Smooth muscle cell (in vitro differentiated cells): Measurements from ENCODE around the gene DPH3. TPM values are rescaled to one million over a fixed set of nuclear protein-coding genes. Genes with fewer than 3 reads are reported as not detected.

Source experiments
- DNase-seq: peaks from one replicate; lab custom pipeline; 2025; ENCODE audit not compliant: unreplicated experiment; lab: John Stamatoyannopoulos, UW
- H2AFZ ChIP-seq: fragments of 200-600 bp; sonication (generic); 2 replicates; pipeline ENCODE4 v1.6.0; 2016; ENCODE audit warnings: antibody characterized with exemption, low read depth, mild to moderate bottlenecking
- H3F3A ChIP-seq: fragments of 200-600 bp; sonication (generic); 2 replicates; pipeline ENCODE4 v1.6.0; 2017; ENCODE audit warnings: antibody characterized with exemption, low read depth
- H3K27ac ChIP-seq: fragments of 200-600 bp; sonication (generic); 2 replicates; pipeline ENCODE4 v1.5.1; 2016; ENCODE audit warnings: low read depth, mild to moderate bottlenecking
- H3K27me3 ChIP-seq: fragments of 200-600 bp; sonication (generic); 2 replicates; pipeline ENCODE4 v1.6.1; 2016; ENCODE audit warnings: low read depth, mild to moderate bottlenecking
- H3K36me3 ChIP-seq: fragments of 200-600 bp; sonication (generic); 2 replicates; pipeline ENCODE4 v1.5.1; 2016; ENCODE audit warnings: low read depth
- H3K4me1 ChIP-seq: fragments of 200-600 bp; sonication (generic); 2 replicates; pipeline ENCODE4 v1.5.1; 2016; ENCODE audit warnings: low read depth
- H3K4me2 ChIP-seq: fragments of 200-600 bp; sonication (generic); 2 replicates; pipeline ENCODE4 v1.6.0; 2016; ENCODE audit warnings: mild to moderate bottlenecking
- H3K4me3 ChIP-seq: fragments of 200-600 bp; sonication (generic); 2 replicates; pipeline ENCODE4 v1.5.1; 2016; ENCODE audit warnings: mild to moderate bottlenecking
- H3K79me2 ChIP-seq: fragments of 200-600 bp; sonication (generic); 2 replicates; pipeline ENCODE4 v1.6.0; 2016; ENCODE audit warnings: low read depth, mild to moderate bottlenecking
- H3K9ac ChIP-seq: fragments of 200-600 bp; sonication (generic); 2 replicates; pipeline ENCODE4 v1.6.0; 2016; ENCODE audit warnings: low read depth
- H3K9me3 ChIP-seq: fragments of 200-600 bp; sonication (generic); replicated peaks from 2 replicates; pipeline ENCODE4 v1.5.1; 2016; ENCODE audit warnings: low read depth
- H4K20me1 ChIP-seq: fragments of 200-600 bp; sonication (generic); 2 replicates; pipeline ENCODE4 v1.6.0; 2016; ENCODE audit warnings: low read depth
- CTCF ChIP-seq: fragments of 200-600 bp; sonication (generic); IDR thresholded peaks from 2 replicates; pipeline ENCODE4 v1.5.1; 2017; ENCODE audit warnings: borderline replicate concordance, mild to moderate bottlenecking, antibody characterized with exemption; ENCODE audit not compliant: insufficient read depth, poor library complexity, severe bottlenecking
- WGBS: methylation state at CpG from one replicate; pipeline ENCODE4 v1.1.7; 2016; ENCODE audit warnings: low lambda C conversion rate; 5-methylcytosine and 5-hydroxymethylcytosine counted together
- polyA plus RNA-seq: library from polyadenylated mRNA; unstranded; fragments of >200 nt; fragmentation: Nextera tagmentation; extraction: Ambion mirVana; gene quantifications from 2 replicates; pipeline ENCODE4 v1.2.1, GENCODE V29; 2016
- total RNA-seq: library from RNA; depleted of rRNA; stranded (reverse); fragments of >200 nt; gene quantifications from 2 replicates; pipeline ENCODE4 v1.2.3, GENCODE V29; 2014

DPH3 gene
- total and polyA plus RNA-seq, 2 experiments from 2014 or later = 44.7 to 69.5 TPM

GRCh38 chr3:16309558-16309957, 44.8 kb upstream of the DPH3 start:
- no peaks in the 10 kb centered on the region for H3F3A ChIP-seq
- no peaks in the 10 kb centered on the region for H4K20me1 ChIP-seq
- DNase-seq = no peak
- no peak overlapping the region for H3K4me3 ChIP-seq
- no peak overlapping the region for H3K9ac ChIP-seq
- no peak overlapping the region for H2AFZ ChIP-seq
- H3K79me2 ChIP-seq = no peaks in the 10 kb centered on the region
- peak overlapping the region; percentile 28 for H3K27ac ChIP-seq
- no peaks in the 10 kb centered on the region for H3K27me3 ChIP-seq
- H3K4me2 ChIP-seq = no peak overlapping the region
- no peaks in the 10 kb centered on the region for H3K4me1 ChIP-seq
- H3K36me3 ChIP-seq = no peaks in the 10 kb centered on the region
- no peak for TF ChIP-seq CTCF
- 9% methylated on average over 2 of the region's 2 CpGs for WGBS
- no peaks in the 10 kb centered on the region for H3K9me3 ChIP-seq

- Histone ChIP-seq H3K27ac (no peak overlapping the region), H3K27me3 (no peaks in the 10 kb centered on the region), H3K9ac (no peak overlapping the region), H3K4me3 (no peak overlapping the region), H3K36me3 (no peaks in the 10 kb centered on the region), H4K20me1 (no peaks in the 10 kb centered on the region), H3K4me2 (no peak overlapping the region), H3K4me1 (no peaks in the 10 kb centered on the region), H2AFZ (no peak overlapping the region), H3K9me3 (no peaks in the 10 kb centered on the region), H3K79me2 (no peaks in the 10 kb centered on the region), H3F3A (no peaks in the 10 kb centered on the region)
- TF ChIP-seq CTCF = no peak
- DNase-seq = no peak
- 98% methylated on average over 1 of the region's 1 CpG for WGBS
Measured at GRCh38 chr3:16308727-16309126, 44.0 kb upstream of the DPH3 start.

- WGBS = 59% methylated on average over 5 of the region's 5 CpGs
- no peaks in the 10 kb centered on the region for H3K79me2 ChIP-seq
- H3K4me2 ChIP-seq = no peak overlapping the region
- no peak for TF ChIP-seq CTCF
- H3K4me1 ChIP-seq = peaks cover 3% of the 10 kb centered on the region
- H3K27me3 ChIP-seq = no peaks in the 10 kb centered on the region
- H3K9me3 ChIP-seq = no peaks in the 10 kb centered on the region
- no peaks in the 10 kb centered on the region for H3K36me3 ChIP-seq
- no peak overlapping the region for H2AFZ ChIP-seq
- H4K20me1 ChIP-seq = no peaks in the 10 kb centered on the region
- H3F3A ChIP-seq = no peaks in the 10 kb centered on the region
- no peak for DNase-seq
- H3K4me3 ChIP-seq = no peak overlapping the region
- H3K9ac ChIP-seq = no peak overlapping the region
- no peak overlapping the region for H3K27ac ChIP-seq
Measured at GRCh38 chr3:16307832-16308531, 43.2 kb upstream of the DPH3 start.

GRCh38 chr3:16305111-16305541, 40.4 kb upstream of the DPH3 start:
- peaks cover 26% of the 10 kb centered on the region for H3K4me1 ChIP-seq
- no peak for DNase-seq
- H4K20me1 ChIP-seq = no peaks in the 10 kb centered on the region
- H3K27me3 ChIP-seq = no peaks in the 10 kb centered on the region
- no peaks in the 10 kb centered on the region for H3K36me3 ChIP-seq
- no peak overlapping the region for H2AFZ ChIP-seq
- H3F3A ChIP-seq = no peaks in the 10 kb centered on the region
- no peak overlapping the region for H3K4me3 ChIP-seq
- no peak overlapping the region for H3K27ac ChIP-seq
- no peak for TF ChIP-seq CTCF
- H3K4me2 ChIP-seq = no peak overlapping the region
- WGBS = 94% methylated on average over 7 of the region's 7 CpGs
- H3K9ac ChIP-seq = no peak overlapping the region
- H3K79me2 ChIP-seq = no peaks in the 10 kb centered on the region
- H3K9me3 ChIP-seq = no peaks in the 10 kb centered on the region
